GM23338 (cell line): ENCODE measurements around the gene FTCDNL1. TPM values are rescaled to one million over a fixed set of nuclear protein-coding genes. Genes with fewer than 3 reads are reported as not detected.

Experiments used
- ATAC-seq: fragments of 200-7000 bp; cut with Tn5 transposase; 3 replicates; pipeline ENCODE4 v1.9.1; 2020
- DNase-seq: peaks from one replicate; pipeline ENCODE4 v3.0.0-alpha.2; 2015; ENCODE audit warnings: low spot score
- H2AFZ ChIP-seq: fragments of 200-600 bp; sonication (generic); 2 replicates; pipeline ENCODE4 v1.8.0; 2016; ENCODE audit warnings: antibody characterized with exemption, mild to moderate bottlenecking, moderate library complexity
- H3F3A ChIP-seq: fragments of 200-600 bp; sonication (generic); replicated peaks from 2 replicates; pipeline ENCODE4 v1.8.0; 2017; ENCODE audit warnings: antibody characterized with exemption, mixed run types, low read depth
- H3K27ac ChIP-seq: fragments of 200-600 bp; sonication (generic); 2 replicates; pipeline ENCODE4 v1.6.1; 2016; ENCODE audit warnings: low read depth
- H3K27me3 ChIP-seq: fragments of 200-600 bp; sonication (generic); 2 replicates; pipeline ENCODE4 v1.8.0; 2016; ENCODE audit warnings: mild to moderate bottlenecking, mixed run types, moderate library complexity; ENCODE audit not compliant: insufficient read depth
- H3K36me3 ChIP-seq: fragments of 200-600 bp; sonication (generic); 2 replicates; pipeline ENCODE4 v1.8.0; 2016; ENCODE audit warnings: mild to moderate bottlenecking; ENCODE audit not compliant: insufficient read depth
- H3K4me1 ChIP-seq: fragments of 200-600 bp; sonication (generic); 2 replicates; pipeline ENCODE4 v1.8.0; 2016; ENCODE audit warnings: mild to moderate bottlenecking, moderate library complexity; ENCODE audit not compliant: insufficient read depth
- H3K4me2 ChIP-seq: fragments of 200-600 bp; sonication (generic); 2 replicates; pipeline ENCODE4 v1.7.1; 2017; ENCODE audit warnings: mixed run types
- H3K4me3 ChIP-seq: fragments of 200-600 bp; sonication (generic); 2 replicates; pipeline ENCODE4 v1.6.1; 2016; ENCODE audit warnings: mixed run types
- H3K79me2 ChIP-seq: fragments of 200-600 bp; sonication (generic); replicated peaks from 2 replicates; pipeline ENCODE4 v1.8.0; 2017; ENCODE audit warnings: mild to moderate bottlenecking; ENCODE audit not compliant: insufficient read depth
- H3K9me2 ChIP-seq: fragments of 200-600 bp; sonication (generic); 2 replicates; pipeline ENCODE4 v1.8.0; 2017; ENCODE audit not compliant: insufficient read depth
- H4K20me1 ChIP-seq: fragments of 200-600 bp; sonication (generic); replicated peaks from 2 replicates; pipeline ENCODE4 v1.8.0; 2017; ENCODE audit warnings: mild to moderate bottlenecking; ENCODE audit not compliant: insufficient read depth
- H3K27ac Mint-ChIP-seq: 2 replicates; pipeline ENCODE4 v1.8.0; 2020; ENCODE audit warnings: inconsistent platforms, mild to moderate bottlenecking, moderate library complexity, mixed read lengths
- H3K27me3 Mint-ChIP-seq: 3 replicates; pipeline ENCODE4 v1.8.0; 2022; ENCODE audit warnings: low read depth, mild to moderate bottlenecking, moderate library complexity, mixed read lengths, inconsistent platforms; ENCODE audit not compliant: insufficient read depth, poor library complexity
- H3K36me3 Mint-ChIP-seq: 3 replicates; pipeline ENCODE4 v1.8.0; 2021; ENCODE audit warnings: low read depth, mild to moderate bottlenecking, inconsistent platforms, moderate library complexity, mixed read lengths
- H3K4me1 Mint-ChIP-seq: 3 replicates; pipeline ENCODE4 v1.8.0; 2020; ENCODE audit warnings: mild to moderate bottlenecking, inconsistent platforms, mixed read lengths
- H3K4me3 Mint-ChIP-seq: 3 replicates; pipeline ENCODE4 v1.8.0; 2021; ENCODE audit warnings: moderate library complexity, mild to moderate bottlenecking, inconsistent platforms, mixed read lengths
- H3K9me3 Mint-ChIP-seq: 3 replicates; pipeline ENCODE4 v1.8.0; 2020; ENCODE audit warnings: moderate library complexity, mild to moderate bottlenecking, inconsistent platforms, mixed read lengths
- CREB1 ChIP-seq: fragments of 250-450 bp; sonication (Bioruptor Pico); IDR thresholded peaks from 2 replicates; pipeline ENCODE4 v1.5.0; 2020; ENCODE audit warnings: low read depth, mild to moderate bottlenecking, moderate library complexity
- CTCF ChIP-seq, 2 experiments: fragments of 200-600 bp in 1 of 2; sonication (generic) in 1 of 2; conservative IDR thresholded peaks; 2 replicates each; pipeline versions ENCODE4 v1.5.1 to v1.6.1; 2016 to 2017; ENCODE audit warnings: antibody characterized with exemption in 2 of 2, low read depth in 2 of 2, mild to moderate bottlenecking in 2 of 2, moderate library complexity in 1 of 2
- ETS1 ChIP-seq: IDR thresholded peaks from 2 replicates; pipeline ENCODE4 v1.6.1; 2016; ENCODE audit warnings: antibody characterized with exemption
- EZH2 ChIP-seq: fragments of 200-600 bp; sonication (generic); IDR thresholded peaks from one replicate; pipeline ENCODE4 v1.8.0; 2017; ENCODE audit warnings: antibody characterized with exemption, mild to moderate bottlenecking, low read depth; ENCODE audit not compliant: unreplicated experiment
- EZH2phosphoT487 ChIP-seq: fragments of 200-600 bp; sonication (generic); IDR thresholded peaks from one replicate; pipeline ENCODE4 v1.8.1; 2018; ENCODE audit warnings: antibody characterized with exemption; ENCODE audit not compliant: unreplicated experiment
- JUNB ChIP-seq: IDR thresholded peaks from one replicate; pipeline ENCODE4 v1.6.1; 2016; ENCODE audit warnings: antibody characterized with exemption; ENCODE audit not compliant: unreplicated experiment
- NANOG ChIP-seq: IDR thresholded peaks from 2 replicates; pipeline ENCODE4 v1.6.1; 2016; ENCODE audit warnings: antibody characterized with exemption, borderline replicate concordance
- POLR2AphosphoS5 ChIP-seq: IDR thresholded peaks from 2 replicates; pipeline ENCODE4 v1.6.1; 2016; ENCODE audit warnings: antibody characterized with exemption, low read depth
- ZNF114 ChIP-seq: fragments of 250-450 bp; sonication (Bioruptor Pico); IDR thresholded peaks from 2 replicates; pipeline ENCODE4 v1.5.0; 2020; ENCODE audit warnings: mild to moderate bottlenecking, moderate library complexity
- ZNF331 ChIP-seq: fragments of 250-450 bp; sonication (Bioruptor Pico); IDR thresholded peaks from 2 replicates; pipeline ENCODE4 v1.5.0; 2020; ENCODE audit warnings: low read depth, mild to moderate bottlenecking, moderate library complexity
- ZNF462 ChIP-seq: fragments of 250-450 bp; sonication (Bioruptor Pico); IDR thresholded peaks from 2 replicates; pipeline ENCODE4 v1.5.0; 2020; ENCODE audit warnings: mild to moderate bottlenecking, moderate library complexity
- polyA plus RNA-seq: library from polyadenylated mRNA; unstranded; fragments of >200 nt; fragmentation: Nextera tagmentation; extraction: Ambion mirVana; gene quantifications from 2 replicates; pipeline ENCODE4 v1.2.1, GENCODE V29; 2016
- total RNA-seq: library from RNA; depleted of rRNA; stranded (reverse); fragments of >200 nt; shearing (Covaris generic); gene quantifications from 2 replicates; pipeline ENCODE4 v1.2.3, GENCODE V29; 2014

The FTCDNL1 gene
- total and polyA plus RNA-seq, 2 experiments from 2014 or later = 1.7 to 2.0 TPM

DNA sequence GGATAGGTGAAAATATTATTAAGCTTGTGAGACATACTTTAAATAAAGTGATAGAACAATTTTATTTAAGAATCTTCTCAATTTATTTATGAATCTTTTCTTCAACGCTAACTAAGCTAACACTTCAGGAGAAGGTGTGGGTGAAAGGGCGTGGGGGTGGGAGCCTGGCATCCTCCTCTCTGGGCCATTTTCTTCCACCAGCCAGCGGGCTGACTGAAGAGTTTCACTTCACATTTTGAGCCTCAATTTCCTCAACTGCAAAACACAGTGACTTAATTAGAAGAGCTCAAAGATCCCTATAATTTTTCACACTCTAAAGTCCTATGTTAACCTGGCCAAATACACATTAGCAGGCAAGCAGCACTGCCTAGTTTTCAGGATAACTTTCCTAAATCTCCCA is 94.8 kb downstream of the FTCDNL1 start:
- H3K4me2 ChIP-seq = no peak overlapping the region
- peaks cover 1% of the 10 kb centered on the region for H3K27me3 Mint-ChIP-seq
- H3K79me2 ChIP-seq = no peaks in the 10 kb centered on the region
- H3K4me3 ChIP-seq = no peak overlapping the region
- peaks cover 6% of the 10 kb centered on the region; the same call in 1 of the 2 replicates for H3K4me1 ChIP-seq
- TF ChIP-seq NANOG = no peak
- no peak for TF ChIP-seq ZNF114 (CRISPR knock-in tag)
- TF ChIP-seq ETS1 = no peak
- no peaks in the 10 kb centered on the region for H3F3A ChIP-seq
- ATAC-seq = no peak
- no peak overlapping the region for H2AFZ ChIP-seq
- no peak overlapping the region for H3K27ac Mint-ChIP-seq
- 0 out of 2 replicates have a peak, but pooled peaks cover 2% of the 10 kb centered on the region for H3K36me3 ChIP-seq
- no peaks in the 10 kb centered on the region for H4K20me1 ChIP-seq
- H3K9me3 Mint-ChIP-seq = peaks cover 16% of the 10 kb centered on the region
- no peak overlapping the region for H3K27ac ChIP-seq
- H3K9me2 ChIP-seq = no peaks in the 10 kb centered on the region
- no peaks in the 10 kb centered on the region for H3K27me3 ChIP-seq
- peaks cover 9% of the 10 kb centered on the region for H3K4me1 Mint-ChIP-seq
- no peak for DNase-seq
- H3K4me3 Mint-ChIP-seq = no peak overlapping the region
- peaks cover 10% of the 10 kb centered on the region; the same call in 2 of the 3 replicates for H3K36me3 Mint-ChIP-seq

DNA sequence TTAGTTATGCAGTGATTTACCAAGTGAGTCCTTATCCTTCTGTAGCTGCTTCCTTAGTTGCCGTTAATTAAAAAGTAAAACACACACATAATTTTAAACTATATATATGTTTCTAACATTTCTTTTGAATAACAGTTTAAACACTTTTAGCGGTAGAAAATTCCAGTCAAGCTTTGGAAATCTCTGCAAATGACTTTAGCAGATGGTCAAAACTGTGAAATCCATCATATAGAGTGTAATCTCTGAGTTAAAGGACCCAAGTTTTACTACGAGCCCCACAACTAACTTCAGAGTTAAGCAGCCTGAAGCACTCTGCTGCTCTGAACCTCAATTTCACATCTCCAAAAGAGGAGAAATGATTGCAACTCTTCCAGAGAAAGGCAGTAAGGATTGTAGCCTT is 96.2 kb downstream of the FTCDNL1 start:
- peaks cover 18% of the 10 kb centered on the region for H3K9me3 Mint-ChIP-seq
- H3K27ac Mint-ChIP-seq = no peak overlapping the region
- H3K36me3 ChIP-seq = 0 out of 2 replicates have a peak, but pooled peaks cover 2% of the 10 kb centered on the region
- H2AFZ ChIP-seq = no peak overlapping the region
- H4K20me1 ChIP-seq = no peaks in the 10 kb centered on the region
- H3K27ac ChIP-seq = no peak overlapping the region
- ATAC-seq (no peak), DNase-seq (no peak)
- peaks cover 11% of the 10 kb centered on the region for H3K4me1 Mint-ChIP-seq
- H3K27me3 ChIP-seq = no peaks in the 10 kb centered on the region
- no peak overlapping the region for H3K4me3 Mint-ChIP-seq
- peaks cover 7% of the 10 kb centered on the region; the same call in 1 of the 2 replicates for H3K4me1 ChIP-seq
- H3K4me3 ChIP-seq = no peak overlapping the region
- no peaks in the 10 kb centered on the region for H3K79me2 ChIP-seq
- H3K36me3 Mint-ChIP-seq = peaks cover 10% of the 10 kb centered on the region; the same call in 2 of the 3 replicates
- H3K4me2 ChIP-seq = no peak overlapping the region
- H3K9me2 ChIP-seq = 0 out of 2 replicates have a peak, but pooled peaks cover 3% of the 10 kb centered on the region
- peaks cover 1% of the 10 kb centered on the region for H3K27me3 Mint-ChIP-seq
- H3F3A ChIP-seq = no peaks in the 10 kb centered on the region
- TF ChIP-seq ETS1 (no peak), NANOG (no peak), ZNF462 (no peak), ZNF114 (CRISPR knock-in tag) (no peak), JUNB (no peak), CTCF (conservative IDR thresholded peaks at IDR 0.05; ENCODE audit: low read depth in 2 of 2) (no peak), POLR2AphosphoS5 (no peak), ZNF331 (CRISPR knock-in tag) (no peak), CREB1 (CRISPR knock-in tag) (no peak), EZH2phosphoT487 (no peak), EZH2 (no peak)
